ENCODE measurements around the gene TMPRSS11D.
A peak's percentile ranks its signal among the peaks of the same experiment; 100 is the strongest.

The TMPRSS11D gene

GRCh38 chr4:67892253-67892652, 8.5 kb upstream of the TMPRSS11D start:
- no peak overlapping the region for H3K4me3 ChIP-seq (ENCODE audit: low read depth, low read length)
- TF ChIP-seq CTCF (IDR thresholded peaks at IDR 0.05; ENCODE audit: low read depth, low read length): no peak

DNA sequence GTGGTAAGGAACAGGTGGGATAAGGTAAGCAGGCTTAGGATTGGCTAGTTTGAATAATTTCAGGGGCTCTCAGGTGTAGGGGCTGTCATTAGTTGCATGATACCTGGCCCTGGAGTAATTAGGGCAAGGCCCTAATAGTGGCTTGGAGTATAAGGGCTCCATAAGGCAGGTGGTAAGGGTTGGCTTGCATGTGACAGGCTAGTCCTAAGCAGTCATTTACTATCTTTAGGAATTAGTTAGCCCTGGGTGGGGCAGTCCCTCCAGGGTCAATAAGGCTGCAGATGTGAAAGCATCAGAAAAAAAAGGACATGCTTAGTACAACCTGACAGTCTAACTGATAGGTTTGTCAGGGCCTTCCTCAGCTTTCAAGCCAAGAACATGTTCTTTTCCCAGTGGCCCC, 7.8 kb upstream of the TMPRSS11D start:
- H3K4me3 ChIP-seq (ENCODE audit: low read depth, low read length): no peak overlapping the region
- no peak for TF ChIP-seq CTCF (IDR thresholded peaks at IDR 0.05; ENCODE audit: low read depth, low read length)

DNA sequence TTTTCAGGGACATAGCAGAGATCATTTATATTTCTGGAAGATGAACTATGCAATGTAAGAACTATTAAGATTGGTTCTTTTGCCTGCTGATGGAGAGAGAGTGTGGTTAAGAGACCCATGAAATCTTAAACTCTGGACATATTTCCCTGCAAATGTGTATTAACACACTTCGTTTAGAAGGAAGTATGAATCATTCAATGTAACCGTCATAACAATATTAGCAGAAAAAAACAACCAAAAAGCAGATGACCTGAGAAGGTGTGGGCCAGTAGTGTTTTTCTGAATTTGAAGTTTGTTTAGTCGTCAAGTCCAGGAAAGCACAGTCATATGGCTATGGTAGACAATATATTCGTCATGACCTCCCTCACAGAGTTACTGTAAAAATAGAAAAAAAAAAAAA, 2.5 kb upstream of the TMPRSS11D start:
- peak overlapping the region; percentile 22; the same call in 1 of the 2 replicates for H3K4me3 ChIP-seq (ENCODE audit: low read depth, low read length)
- TF ChIP-seq CTCF (IDR thresholded peaks at IDR 0.05; ENCODE audit: low read depth, low read length): no peak

GRCh38 chr4:67885762-67886161, 2.0 kb upstream of the TMPRSS11D start:
- no peak for TF ChIP-seq CTCF (IDR thresholded peaks at IDR 0.05; ENCODE audit: low read depth, low read length)
- peak overlapping the region; percentile 22; the same call in 1 of the 2 replicates for H3K4me3 ChIP-seq (ENCODE audit: low read depth, low read length)

DNA sequence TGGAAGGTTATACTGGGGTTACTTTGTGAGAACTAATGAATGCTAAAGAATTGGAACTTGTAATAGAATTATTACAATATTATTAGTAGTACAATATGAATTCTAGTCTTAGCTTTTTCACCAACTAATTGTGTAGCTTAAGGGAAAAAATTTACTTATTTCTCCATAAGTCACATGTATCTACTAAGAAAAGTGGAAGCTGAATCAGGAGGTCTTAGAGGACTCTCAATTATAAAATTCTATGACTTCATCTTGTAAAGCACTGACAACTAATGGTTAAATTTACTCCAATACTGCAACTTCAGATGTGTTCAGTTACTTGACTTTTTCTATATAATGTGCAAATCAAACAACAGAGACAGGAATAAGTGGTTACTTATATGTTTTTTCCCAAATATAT, 899 bp upstream of the TMPRSS11D start:
- no peak overlapping the region for H3K4me3 ChIP-seq (ENCODE audit: low read depth, low read length)
- TF ChIP-seq CTCF (IDR thresholded peaks at IDR 0.05; ENCODE audit: low read depth, low read length): no peak

DNA sequence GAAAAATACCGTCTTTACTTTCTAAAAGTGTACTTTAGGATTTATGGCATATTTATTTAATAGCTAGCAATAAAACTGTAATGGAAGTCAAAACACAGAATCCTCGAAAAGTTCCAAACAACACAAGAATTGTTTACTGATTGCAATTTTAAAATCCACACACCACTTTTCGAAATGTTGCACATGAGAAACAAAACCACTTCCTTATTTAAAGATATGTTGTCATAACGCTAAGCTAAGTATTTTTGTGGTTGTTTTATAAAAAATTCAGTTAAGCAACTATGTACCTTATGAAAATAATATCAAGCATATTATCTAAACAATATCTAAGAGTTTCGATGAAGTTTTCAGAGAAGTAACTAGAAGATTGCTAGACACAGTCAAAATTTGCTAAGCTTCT, 344 bp downstream of the TMPRSS11D start:
- no peak for TF ChIP-seq CTCF (IDR thresholded peaks at IDR 0.05; ENCODE audit: low read depth, low read length)
- H3K4me3 ChIP-seq (ENCODE audit: low read depth, low read length): no peak overlapping the region

DNA sequence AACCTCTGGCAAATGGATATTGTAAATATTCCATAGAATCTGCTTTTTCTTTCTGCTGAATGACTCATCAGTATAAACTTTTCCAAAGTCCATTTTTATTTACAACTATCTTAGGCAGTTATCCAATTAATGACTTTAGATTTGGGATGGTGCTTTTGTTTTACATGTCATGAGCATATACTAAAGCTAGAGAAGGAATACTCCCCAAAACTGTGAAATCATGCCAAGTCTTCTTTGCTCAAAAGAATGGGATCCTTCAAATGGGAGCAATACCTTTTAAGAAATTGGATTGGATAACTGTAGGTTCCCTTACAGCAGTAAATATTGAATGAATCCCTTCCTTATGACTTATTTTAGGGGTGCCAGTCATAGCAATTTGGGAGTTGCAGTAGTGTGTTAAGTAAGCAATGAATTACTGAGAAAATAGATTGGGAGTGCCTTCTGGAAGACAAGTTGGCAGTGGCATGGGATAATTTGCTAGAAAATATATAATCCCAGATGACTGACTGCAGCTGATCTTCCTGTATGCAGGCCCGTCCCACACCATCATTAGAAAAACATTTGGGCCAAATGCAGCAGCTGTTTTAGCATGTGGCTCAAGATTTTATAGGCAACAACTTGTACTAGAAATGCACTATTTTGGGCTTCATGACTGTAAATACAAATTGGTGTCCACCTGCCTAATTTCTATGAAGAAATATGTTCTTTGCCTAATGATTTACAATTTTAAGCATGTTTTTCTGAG, 2.8 kb downstream of the TMPRSS11D start:
- TF ChIP-seq CTCF (IDR thresholded peaks at IDR 0.05; ENCODE audit: low read depth, low read length): no peak
- H3K4me3 ChIP-seq (ENCODE audit: low read depth, low read length): no peak overlapping the region

Measured in WI38 (cell line).